ENCODE results near the gene MOBP.
"Not testable (repeated sequence)": the region's sequence is repeated elsewhere in the genome, so short reads cannot be mapped to it uniquely, and the experiment has no call there.

MOBP gene

DNA sequence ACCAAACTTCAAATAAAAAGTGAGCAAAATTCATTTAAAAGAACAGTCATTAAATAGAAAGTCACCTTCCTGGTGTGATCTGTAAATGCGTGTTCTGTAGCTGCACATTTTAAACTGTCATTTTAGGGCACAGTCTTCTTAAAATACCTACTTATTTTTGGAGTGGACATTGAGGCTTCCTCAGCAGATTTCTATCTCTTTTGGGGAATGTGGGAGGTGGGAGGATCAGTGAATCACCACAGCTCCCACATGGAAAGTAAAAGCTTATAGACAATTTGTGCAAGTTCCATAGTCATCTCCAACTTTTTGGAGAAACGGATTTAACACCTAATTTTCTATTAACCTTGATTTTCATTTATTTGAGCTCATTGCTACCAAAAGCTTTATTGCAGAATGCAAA is 21.0 kb upstream of the MOBP start:
- TF ChIP-seq, protein P1, sequence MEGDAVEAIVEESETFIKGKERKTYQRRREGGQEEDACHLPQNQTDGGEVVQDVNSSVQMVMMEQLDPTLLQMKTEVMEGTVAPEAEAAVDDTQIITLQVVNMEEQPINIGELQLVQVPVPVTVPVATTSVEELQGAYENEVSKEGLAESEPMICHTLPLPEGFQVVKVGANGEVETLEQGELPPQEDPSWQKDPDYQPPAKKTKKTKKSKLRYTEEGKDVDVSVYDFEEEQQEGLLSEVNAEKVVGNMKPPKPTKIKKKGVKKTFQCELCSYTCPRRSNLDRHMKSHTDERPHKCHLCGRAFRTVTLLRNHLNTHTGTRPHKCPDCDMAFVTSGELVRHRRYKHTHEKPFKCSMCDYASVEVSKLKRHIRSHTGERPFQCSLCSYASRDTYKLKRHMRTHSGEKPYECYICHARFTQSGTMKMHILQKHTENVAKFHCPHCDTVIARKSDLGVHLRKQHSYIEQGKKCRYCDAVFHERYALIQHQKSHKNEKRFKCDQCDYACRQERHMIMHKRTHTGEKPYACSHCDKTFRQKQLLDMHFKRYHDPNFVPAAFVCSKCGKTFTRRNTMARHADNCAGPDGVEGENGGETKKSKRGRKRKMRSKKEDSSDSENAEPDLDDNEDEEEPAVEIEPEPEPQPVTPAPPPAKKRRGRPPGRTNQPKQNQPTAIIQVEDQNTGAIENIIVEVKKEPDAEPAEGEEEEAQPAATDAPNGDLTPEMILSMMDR (IDR thresholded peaks at IDR 0.05; ENCODE audit: low read depth, low read length): no peak
- Histone ChIP-seq H3K36me3 (no peaks in the 10 kb centered on the region), H3K9me3 (ENCODE audit: severe bottlenecking) (no peaks in the 10 kb centered on the region), H3K27me3 (ENCODE audit: insufficient read depth, low read depth, severe bottlenecking) (no peaks in the 10 kb centered on the region), H3K4me3 (ENCODE audit: low read depth, low read length) (no peak overlapping the region), H3K27ac (no peak overlapping the region)
- DNase-seq: no peak

GRCh38 chr3:39447637-39448483 is 19.6 kb upstream of the MOBP start:
- Histone ChIP-seq H3K9me3 (ENCODE audit: severe bottlenecking) (no peaks in the 10 kb centered on the region), H3K4me3 (ENCODE audit: low read depth, low read length) (no peak overlapping the region), H3K36me3 (no peaks in the 10 kb centered on the region), H3K27ac (no peak overlapping the region), H3K27me3 (ENCODE audit: insufficient read depth, low read depth, severe bottlenecking) (no peaks in the 10 kb centered on the region)
- peak; percentile 82 for DNase-seq
- TF ChIP-seq, protein P1 (IDR thresholded peaks at IDR 0.05; ENCODE audit: low read depth, low read length): peak; percentile 80

DNA sequence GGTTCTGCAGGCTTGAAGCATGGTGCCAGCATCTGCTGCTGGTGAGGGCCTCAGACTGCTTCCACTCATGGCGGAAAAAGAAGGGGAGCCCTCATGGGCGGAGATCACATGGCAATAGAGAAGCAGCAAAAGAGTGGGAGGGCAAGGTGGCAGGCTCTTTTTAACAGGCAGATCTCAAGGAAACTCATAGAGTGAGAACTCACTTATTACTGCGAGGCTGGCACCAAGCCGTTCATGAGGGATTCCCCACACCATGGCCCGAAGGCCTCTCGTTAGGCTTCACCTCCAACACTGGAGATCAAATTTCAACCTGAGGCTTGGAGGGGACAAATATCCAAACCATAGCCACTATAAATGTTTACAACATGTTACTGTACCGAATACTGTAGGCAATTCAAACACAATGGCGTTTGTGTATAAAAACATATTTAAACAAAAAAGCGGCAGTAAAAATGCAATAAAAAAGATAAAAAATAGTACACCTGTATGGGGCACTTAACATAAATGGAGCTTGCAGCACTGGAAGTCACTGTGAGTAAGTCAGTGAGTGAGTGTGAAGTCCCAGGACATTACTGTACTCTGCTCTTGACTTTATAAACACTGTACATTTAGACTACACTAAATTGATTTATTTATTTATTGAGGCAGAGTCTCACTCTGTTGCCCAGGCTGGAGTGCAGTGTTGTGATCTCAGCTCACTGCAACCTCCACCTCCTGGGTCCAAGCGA is 18.8 kb upstream of the MOBP start:
- TF ChIP-seq, protein P1 (IDR thresholded peaks at IDR 0.05; ENCODE audit: low read depth, low read length): no peak
- Histone ChIP-seq H3K36me3 (no peaks in the 10 kb centered on the region), H3K27me3 (ENCODE audit: insufficient read depth, low read depth, severe bottlenecking) (no peaks in the 10 kb centered on the region), H3K27ac (no peak overlapping the region), H3K9me3 (ENCODE audit: severe bottlenecking) (no peaks in the 10 kb centered on the region), H3K4me3 (ENCODE audit: low read depth, low read length) (no peak overlapping the region)
- DNase-seq: no peak

DNA sequence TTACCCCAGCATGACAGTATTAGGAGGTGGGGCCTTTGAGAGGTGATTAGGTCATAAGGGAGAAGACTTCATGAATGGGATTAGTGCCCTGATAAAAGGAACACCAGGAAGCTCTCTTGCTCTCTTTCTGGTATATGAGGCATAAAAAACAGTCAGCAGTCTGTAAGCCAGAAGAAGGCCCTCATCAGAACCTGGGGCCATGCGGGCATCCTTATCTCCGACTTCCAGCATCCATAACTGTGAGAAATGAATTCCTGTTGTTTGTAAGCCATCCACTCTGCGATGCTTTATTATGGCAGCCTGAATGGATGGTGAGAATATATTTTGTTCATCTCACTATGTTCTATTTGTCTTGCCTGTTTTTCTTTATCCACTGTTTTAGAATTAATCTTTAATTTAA is 17.7 kb upstream of the MOBP start:
- TF ChIP-seq, protein P1 (IDR thresholded peaks at IDR 0.05; ENCODE audit: low read depth, low read length): no peak
- DNase-seq: no peak

GRCh38 chr3:39453134-39453533 is 14.3 kb upstream of the MOBP start:
- H3K27me3 ChIP-seq (ENCODE audit: insufficient read depth, low read depth, severe bottlenecking): no peaks in the 10 kb centered on the region
- no peaks in the 10 kb centered on the region for H3K9me3 ChIP-seq (ENCODE audit: severe bottlenecking)
- H3K27ac ChIP-seq: no peak overlapping the region; the same call in 1 of the 2 replicates
- TF ChIP-seq, protein P1 (IDR thresholded peaks at IDR 0.05; ENCODE audit: low read depth, low read length): no peak
- no peaks in the 10 kb centered on the region for H3K36me3 ChIP-seq
- H3K4me3 ChIP-seq (ENCODE audit: low read depth, low read length): no peak overlapping the region
- DNase-seq: no peak

More for the DNA sequence above, 17.7 kb upstream of the MOBP start:
- H3K4me3 ChIP-seq (ENCODE audit: low read depth, low read length): no peak overlapping the region
- H3K27me3 ChIP-seq (ENCODE audit: insufficient read depth, low read depth, severe bottlenecking): no peaks in the 10 kb centered on the region
- no peak overlapping the region for H3K27ac ChIP-seq
- H3K9me3 ChIP-seq (ENCODE audit: severe bottlenecking): no peaks in the 10 kb centered on the region
- no peaks in the 10 kb centered on the region for H3K36me3 ChIP-seq

- not testable (repeated sequence) for H3K36me3 ChIP-seq; DNase-seq; H3K27me3 ChIP-seq (ENCODE audit: insufficient read depth, low read depth, severe bottlenecking); H3K9me3 ChIP-seq (ENCODE audit: severe bottlenecking); H3K4me3 ChIP-seq (ENCODE audit: low read depth, low read length)
- H3K27ac ChIP-seq: peak overlapping the region; percentile 68
These were observed 13.6 kb upstream of the MOBP start for GRCh38 chr3:39453872-39454271.

Measured in WERI-Rb-1 (cell line).